Stimulated activated effector memory CD8-positive, alpha-beta T cell treated with anti-CD3 and anti-CD28 coated beads, Interleukin-12 subunit alpha, Interleukin-12 subunit beta, amount 100 ng/mL, for 72 hours (primary cell): ENCODE data around the gene MAMDC4.

ENCODE experiments used
- ATAC-seq: fragments of 150-1000 bp; cut with Tn5 transposase; 2 replicates; pipeline ENCODE4 v1.10.0; 2021
- DNase-seq, 2 donors: peaks; one replicate each; pipeline ENCODE4 v3.0.0; 2021 to 2022; ENCODE audit warnings: low spot score in 2 of 2
- H3K27ac Mint-ChIP-seq: one replicate; pipeline ENCODE4 v1.8.0; 2022; ENCODE audit warnings: mild to moderate bottlenecking, mixed read lengths
- H3K36me3 Mint-ChIP-seq: one replicate; pipeline ENCODE4 v1.8.0; 2022; ENCODE audit warnings: mild to moderate bottlenecking, mixed read lengths
- H3K4me1 Mint-ChIP-seq: one replicate; pipeline ENCODE4 v1.8.0; 2022; ENCODE audit warnings: mixed read lengths
- H3K4me3 Mint-ChIP-seq: one replicate; pipeline ENCODE4 v1.8.0; 2022; ENCODE audit warnings: mild to moderate bottlenecking, mixed read lengths
- H3K9me3 Mint-ChIP-seq: one replicate; pipeline ENCODE4 v1.8.0; 2022; ENCODE audit warnings: mixed read lengths

The MAMDC4 gene

DNA sequence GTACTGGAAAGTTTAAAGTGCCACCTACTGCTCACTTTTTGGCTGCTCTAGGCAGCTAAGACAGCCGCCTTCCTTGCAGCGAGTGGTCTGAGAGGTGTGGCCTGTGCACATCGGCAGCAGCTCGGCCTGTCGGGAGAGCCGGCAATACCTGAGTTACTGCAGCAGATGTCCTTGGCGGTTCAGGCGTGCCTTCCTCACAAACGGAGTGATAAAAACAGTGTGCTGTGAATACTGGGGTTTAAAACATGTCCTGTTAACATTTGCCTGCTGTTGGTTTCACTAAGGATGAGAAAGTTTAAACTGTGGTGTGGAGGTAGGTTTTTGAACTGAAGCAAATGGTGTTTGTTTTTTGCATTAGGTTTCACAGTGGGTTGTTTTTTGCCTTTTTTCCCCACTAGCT is 47.0 kb downstream of the MAMDC4 start:
- H3K36me3 Mint-ChIP-seq = peaks cover 89% of the 10 kb centered on the region
- ATAC-seq (no peak), DNase-seq (no peak)
- no peak overlapping the region for H3K4me3 Mint-ChIP-seq
- no peaks in the 10 kb centered on the region for H3K9me3 Mint-ChIP-seq
- peak overlapping the region; percentile 89 for H3K27ac Mint-ChIP-seq
- peaks cover 50% of the 10 kb centered on the region for H3K4me1 Mint-ChIP-seq

DNA sequence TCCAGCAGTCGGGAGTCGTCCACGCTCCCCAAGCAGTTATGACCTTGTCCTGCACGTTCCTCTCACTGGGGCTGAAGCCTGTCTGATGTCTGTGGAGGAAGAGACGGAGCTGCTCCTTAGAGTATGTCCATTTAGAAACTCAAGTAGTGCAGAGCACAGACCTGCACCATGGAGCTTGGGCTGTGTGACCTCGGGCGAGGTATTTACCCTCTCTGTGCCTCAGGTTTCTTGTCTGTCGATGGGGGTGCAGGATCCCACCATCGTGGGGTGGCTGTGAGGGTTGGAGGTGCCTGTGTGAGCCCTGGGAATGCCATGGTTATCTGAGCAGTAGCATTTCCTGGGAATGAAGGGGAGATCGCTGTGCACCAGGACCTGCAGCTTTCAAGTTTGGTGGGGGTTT is 48.4 kb downstream of the MAMDC4 start:
- Mint-ChIP-seq H3K9me3 (no peaks in the 10 kb centered on the region), H3K4me3 (peak overlapping the region; percentile 69), H3K36me3 (peaks cover 89% of the 10 kb centered on the region), H3K4me1 (peaks cover 53% of the 10 kb centered on the region), H3K27ac (peak overlapping the region; percentile 89)
- ATAC-seq (no peak), DNase-seq (no peak)

DNA sequence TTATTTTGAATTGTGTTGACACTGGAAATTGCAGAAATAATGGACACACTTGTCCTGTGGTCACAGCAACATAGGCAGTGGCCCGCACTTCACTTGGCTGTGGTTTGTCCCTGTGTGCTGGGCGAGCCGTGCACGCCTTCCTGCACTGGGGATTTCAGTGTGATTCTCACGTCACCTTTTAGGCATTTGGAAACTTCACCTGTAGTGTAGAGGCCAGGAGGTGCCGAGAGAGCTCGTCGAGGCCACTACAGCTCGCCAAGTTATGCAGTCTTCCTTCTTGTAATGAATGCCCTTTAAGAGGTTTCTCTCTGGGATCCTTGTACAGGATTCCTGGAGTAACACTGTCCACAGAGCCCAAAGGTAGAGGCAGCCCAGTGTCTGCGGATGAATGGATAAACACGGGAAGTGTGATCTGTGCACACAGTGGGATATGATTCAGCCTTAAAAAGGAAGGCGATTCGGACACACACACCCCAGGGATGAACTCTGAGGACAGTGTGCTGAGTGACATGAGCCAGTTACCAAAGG is 48.9 kb downstream of the MAMDC4 start:
- peaks cover 89% of the 10 kb centered on the region for H3K36me3 Mint-ChIP-seq
- peak overlapping the region; percentile 69 for H3K4me3 Mint-ChIP-seq

DNA sequence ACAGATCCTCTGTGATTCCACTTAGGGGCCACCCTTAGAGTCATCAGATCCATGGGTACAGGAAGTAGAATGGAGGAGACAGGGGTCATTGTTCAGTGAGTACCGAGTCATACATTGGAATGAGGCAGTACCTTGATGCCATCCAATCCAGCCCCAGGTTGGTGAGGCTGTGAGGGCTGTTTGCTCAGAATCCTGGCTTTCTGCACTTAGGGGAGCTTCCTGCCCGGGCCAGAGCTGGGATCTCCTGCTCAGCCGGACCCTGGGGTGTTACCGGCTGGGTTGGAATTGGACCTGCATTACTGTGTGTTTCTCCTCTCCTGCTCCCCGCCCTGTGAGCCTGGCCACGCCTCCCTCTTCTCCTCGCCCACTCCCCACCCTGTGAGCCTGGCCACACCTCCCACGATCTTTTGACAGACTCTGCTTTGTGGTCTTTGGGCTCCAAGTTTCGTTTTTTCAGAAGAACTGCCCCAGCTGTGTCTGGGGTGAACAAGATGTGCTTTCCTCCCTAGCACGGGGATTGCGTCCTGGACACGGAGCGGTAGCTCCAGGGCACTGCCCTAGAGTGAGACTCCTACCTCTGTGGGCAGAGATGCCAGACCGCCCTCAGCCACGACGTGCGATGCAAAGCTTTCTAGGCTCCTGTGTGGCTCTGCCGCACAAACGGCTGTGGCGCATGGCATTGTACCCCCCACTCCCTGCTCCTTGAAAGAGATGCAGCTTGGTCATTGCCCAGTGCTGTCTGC is 49.5 kb downstream of the MAMDC4 start:
- Mint-ChIP-seq H3K36me3 (peaks cover 93% of the 10 kb centered on the region), H3K4me1 (peaks cover 53% of the 10 kb centered on the region), H3K27ac (peak overlapping the region; percentile 89), H3K4me3 (peak overlapping the region; percentile 69), H3K9me3 (no peaks in the 10 kb centered on the region)
- DNase-seq (peak; percentile 52 to 87), ATAC-seq (peak; percentile 83)

More for the DNA sequence above, 48.9 kb downstream of the MAMDC4 start:
- H3K9me3 Mint-ChIP-seq = no peaks in the 10 kb centered on the region
- peaks cover 53% of the 10 kb centered on the region for H3K4me1 Mint-ChIP-seq
- H3K27ac Mint-ChIP-seq = peak overlapping the region; percentile 89
- no peak for DNase-seq
- ATAC-seq = no peak

GRCh38 chr9:136902259-136902821 is 50.2 kb downstream of the MAMDC4 start:
- Mint-ChIP-seq H3K36me3 (peaks cover 94% of the 10 kb centered on the region), H3K27ac (peak overlapping the region; percentile 89), H3K9me3 (no peaks in the 10 kb centered on the region), H3K4me3 (peak overlapping the region; percentile 69), H3K4me1 (peaks cover 53% of the 10 kb centered on the region)
- DNase-seq (peak; percentile 68 to 92), ATAC-seq (peak; percentile 90)

DNA sequence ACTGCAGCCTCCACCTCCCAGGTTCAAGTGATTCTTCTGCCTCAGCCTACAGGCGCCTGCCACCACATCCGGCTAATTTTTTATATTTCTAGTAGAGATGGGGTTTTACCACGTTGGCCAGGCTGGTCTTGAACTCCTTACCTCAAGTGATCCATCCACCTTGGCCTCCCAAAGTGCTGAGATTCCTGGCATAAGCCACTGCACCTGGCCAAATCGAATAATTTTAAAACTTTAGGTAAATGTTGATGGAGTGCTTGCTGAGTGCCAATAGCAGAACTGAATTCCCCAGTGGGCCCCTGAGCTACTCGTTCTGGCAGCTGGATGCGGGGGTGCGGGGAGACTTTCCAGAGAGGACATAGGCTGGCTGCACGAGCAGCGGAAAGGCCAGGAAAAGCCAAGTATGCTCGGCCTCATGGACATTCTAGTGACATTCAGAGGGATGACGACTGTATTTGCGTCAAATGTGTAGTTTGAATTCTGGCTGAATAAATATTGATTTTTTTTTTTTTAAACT is 51.0 kb downstream of the MAMDC4 start:
- DNase-seq (no peak), ATAC-seq (no peak)
- peaks cover 53% of the 10 kb centered on the region for H3K4me1 Mint-ChIP-seq
- no peaks in the 10 kb centered on the region for H3K9me3 Mint-ChIP-seq
- H3K27ac Mint-ChIP-seq = peak overlapping the region; percentile 89
- peak overlapping the region; percentile 69 for H3K4me3 Mint-ChIP-seq
- peaks cover 100% of the 10 kb centered on the region for H3K36me3 Mint-ChIP-seq

DNA sequence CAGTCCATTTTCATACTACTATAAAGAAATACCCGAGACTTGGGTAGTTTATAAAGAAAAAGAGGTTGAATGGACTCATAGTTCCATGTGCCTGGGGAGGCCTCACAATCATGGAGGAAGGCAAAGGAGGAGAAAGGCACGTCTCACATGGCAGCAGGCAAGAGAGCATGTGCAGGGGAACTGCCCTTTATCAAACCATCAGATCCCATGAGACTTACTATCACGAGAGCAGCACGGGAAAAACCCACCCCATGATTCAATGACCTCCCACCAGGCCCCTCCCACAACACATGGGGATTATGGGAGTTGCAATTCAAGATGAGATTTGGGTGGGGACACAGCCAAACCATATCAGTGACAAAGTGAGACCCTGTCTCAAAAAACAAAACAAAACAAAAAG is 54.1 kb downstream of the MAMDC4 start:
- H3K27ac Mint-ChIP-seq = peak overlapping the region; percentile 85

DNA sequence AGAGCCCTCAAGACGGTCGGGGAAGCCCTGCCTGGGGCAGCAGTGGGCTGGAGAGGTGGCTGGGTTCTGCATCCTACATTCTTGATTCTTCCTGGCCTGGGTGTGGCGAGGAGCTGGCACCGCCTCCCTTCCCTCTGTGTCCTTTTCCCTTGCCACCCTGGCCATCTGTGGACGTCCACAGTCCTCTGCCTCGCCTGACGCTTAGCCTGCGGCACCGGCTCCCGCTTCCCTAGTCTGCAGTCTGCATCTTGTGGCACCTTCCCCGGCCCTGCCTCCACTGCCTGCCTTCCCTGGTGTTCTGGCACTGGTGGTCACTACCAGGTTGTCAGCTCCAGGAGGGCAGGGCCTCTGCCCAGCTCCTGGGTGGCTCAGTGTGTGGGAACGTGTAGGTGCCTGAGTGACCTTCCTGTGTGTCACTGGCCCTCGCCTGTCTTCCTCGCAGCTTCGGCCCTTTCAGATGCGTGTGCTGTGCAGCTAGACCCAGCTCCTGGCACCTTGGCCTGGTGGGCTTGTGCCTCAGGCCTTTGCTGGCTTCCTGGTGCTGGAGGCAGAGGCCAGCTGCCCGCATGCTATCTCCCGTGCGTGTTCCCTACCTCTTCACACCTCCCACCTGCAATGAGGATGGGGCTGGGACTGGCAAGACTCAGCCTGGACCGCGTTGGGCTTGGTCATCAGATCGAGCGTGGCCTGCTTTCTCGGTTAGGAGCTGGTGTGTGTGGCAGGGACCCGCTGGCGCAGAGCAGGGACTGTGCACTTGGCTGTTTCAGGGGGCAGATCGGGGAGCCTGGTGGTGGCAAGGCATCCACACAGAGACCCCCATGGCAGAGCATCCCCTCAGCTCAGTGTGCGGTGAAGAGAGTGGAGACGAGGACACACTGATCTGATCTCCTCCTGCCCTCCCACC is 55.1 kb downstream of the MAMDC4 start:
- no peaks in the 10 kb centered on the region for H3K9me3 Mint-ChIP-seq
- ATAC-seq = no peak
- H3K36me3 Mint-ChIP-seq = peaks cover 100% of the 10 kb centered on the region
- no peak overlapping the region for H3K4me3 Mint-ChIP-seq
- peak overlapping the region; percentile 85 for H3K27ac Mint-ChIP-seq
- peaks cover 30% of the 10 kb centered on the region for H3K4me1 Mint-ChIP-seq
- no peak for DNase-seq

More for the DNA sequence above, 54.1 kb downstream of the MAMDC4 start:
- peaks cover 100% of the 10 kb centered on the region for H3K36me3 Mint-ChIP-seq
- H3K4me1 Mint-ChIP-seq = peaks cover 40% of the 10 kb centered on the region
- no peak for ATAC-seq
- H3K9me3 Mint-ChIP-seq = no peaks in the 10 kb centered on the region
- no peak overlapping the region for H3K4me3 Mint-ChIP-seq
- DNase-seq = no peak
